ENCODE measurements around the gene SLC5A9. TPM values are rescaled to one million over a fixed set of nuclear protein-coding genes. Genes with fewer than 3 reads are reported as not detected.
"Not testable (repeated sequence)": the region's sequence is repeated elsewhere in the genome, so short reads cannot be mapped to it uniquely, and the experiment has no call there.

SLC5A9 gene
- total RNA-seq, 1 experiment from 2014 or later = not detected

DNA sequence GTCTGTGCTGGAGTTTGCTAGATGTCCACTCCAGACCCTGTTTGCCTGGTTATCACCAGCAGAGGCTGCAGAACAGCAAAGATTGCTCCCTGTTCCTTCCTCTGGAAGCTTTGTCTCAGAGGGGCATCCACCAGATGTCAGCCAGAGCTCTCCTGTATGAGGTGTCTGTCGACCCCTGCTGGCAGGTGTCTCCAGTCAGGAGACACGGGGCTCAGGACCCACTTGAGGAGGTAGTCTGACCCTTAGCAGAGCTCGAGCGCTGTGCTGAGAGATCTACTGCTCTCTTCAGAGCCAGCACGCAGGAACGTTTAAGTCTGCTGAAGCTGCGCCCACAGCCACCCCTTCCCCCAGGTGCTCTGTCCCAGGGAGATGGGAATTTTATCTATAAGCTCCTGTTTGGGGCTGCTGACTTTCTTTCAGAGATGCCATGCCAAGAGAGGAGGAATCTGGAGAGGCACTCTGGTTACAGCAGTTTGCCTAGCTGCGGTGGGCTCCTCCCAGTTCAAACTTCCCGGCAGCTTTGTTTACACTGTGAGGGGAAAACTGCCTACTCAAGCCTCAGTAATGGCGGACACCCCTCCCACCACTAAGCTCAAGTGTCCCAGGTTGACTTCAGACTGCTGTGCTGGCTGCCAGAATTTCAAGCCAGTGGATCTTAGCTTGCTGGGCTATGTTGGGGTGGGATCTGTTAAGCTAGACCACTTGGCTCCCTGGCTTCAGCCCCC is 62.3 kb downstream of the SLC5A9 start:
- H3K36me3 ChIP-seq (ENCODE audit: insufficient read depth, low read length); H3K9me3 ChIP-seq (ENCODE audit: low read length); H3K27ac ChIP-seq (ENCODE audit: low read length); H3K27me3 ChIP-seq (ENCODE audit: low read length); H3K9me2 ChIP-seq (replicated peaks; ENCODE audit: insufficient read depth, low read length); H4K20me1 ChIP-seq (ENCODE audit: insufficient read depth, low read depth, low read length); H2AFZ ChIP-seq (ENCODE audit: low read length); H3K4me2 ChIP-seq (ENCODE audit: low read depth, low read length, poor library complexity, severe bottlenecking); H3K4me1 ChIP-seq (ENCODE audit: low read length); H3K4me3 ChIP-seq (ENCODE audit: low read length); H3K9ac ChIP-seq (ENCODE audit: low read length); H3K79me2 ChIP-seq (ENCODE audit: low read length): not testable (repeated sequence)
- peak; percentile 50 for DNase-seq

DNA sequence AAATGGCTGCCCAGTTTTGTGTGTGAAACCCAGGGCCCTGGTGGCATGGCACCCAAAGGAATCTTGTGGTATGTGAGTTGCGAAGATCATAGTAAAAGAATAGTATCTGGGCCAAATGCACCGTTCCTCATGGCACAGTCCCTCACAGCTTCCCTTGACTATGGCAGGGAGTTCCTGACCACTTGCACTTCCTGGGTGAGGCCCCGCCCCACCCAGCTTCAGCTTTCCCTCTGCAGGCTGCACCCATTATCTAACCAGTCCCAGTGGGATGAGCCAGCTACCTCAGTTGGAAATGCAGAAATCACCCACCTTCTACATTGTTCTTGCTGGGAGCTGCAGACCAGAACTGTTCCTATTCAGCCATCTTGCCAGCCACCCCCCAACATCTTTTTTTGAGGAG is 63.0 kb downstream of the SLC5A9 start:
- no peak overlapping the region for H3K9ac ChIP-seq (ENCODE audit: low read length)
- H2AFZ ChIP-seq (ENCODE audit: low read length) = no peak overlapping the region
- H3K79me2 ChIP-seq (ENCODE audit: low read length) = no peaks in the 10 kb centered on the region
- H3K4me3 ChIP-seq (ENCODE audit: low read length) = no peak overlapping the region
- no peaks in the 10 kb centered on the region for H4K20me1 ChIP-seq (ENCODE audit: insufficient read depth, low read depth, low read length)
- no peak overlapping the region for H3K4me2 ChIP-seq (ENCODE audit: low read depth, low read length, poor library complexity, severe bottlenecking)
- no peak for DNase-seq
- no peaks in the 10 kb centered on the region for H3K9me2 ChIP-seq (replicated peaks; ENCODE audit: insufficient read depth, low read length)
- H3K36me3 ChIP-seq (ENCODE audit: insufficient read depth, low read length) = no peaks in the 10 kb centered on the region
- no peaks in the 10 kb centered on the region for H3K27me3 ChIP-seq (ENCODE audit: low read length)
- no peaks in the 10 kb centered on the region for H3K4me1 ChIP-seq (ENCODE audit: low read length)
- no peaks in the 10 kb centered on the region for H3K9me3 ChIP-seq (ENCODE audit: low read length)
- H3K27ac ChIP-seq (ENCODE audit: low read length) = no peak overlapping the region

DNA sequence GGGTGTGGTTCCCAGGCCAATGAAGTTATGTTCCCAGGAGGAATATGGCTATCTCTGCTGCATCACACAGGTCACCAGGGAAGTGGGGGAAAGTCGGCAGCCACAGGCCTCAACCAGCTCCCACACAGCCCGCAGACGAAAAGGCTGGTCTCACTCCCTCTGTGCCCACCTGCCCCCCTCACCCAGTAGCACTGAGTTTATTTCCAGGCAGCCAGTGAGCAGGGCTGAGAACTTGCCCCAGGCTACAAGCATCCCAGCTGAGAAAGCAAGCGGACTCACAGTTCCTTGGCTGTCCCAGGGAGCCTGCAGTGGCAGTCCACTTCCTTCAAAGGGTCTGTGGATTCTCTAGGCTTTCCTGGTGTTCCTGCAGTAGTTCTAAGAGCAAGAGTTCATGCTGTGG is 68.9 kb downstream of the SLC5A9 start:
- Histone ChIP-seq H3K36me3 (ENCODE audit: insufficient read depth, low read length) (no peaks in the 10 kb centered on the region), H2AFZ (ENCODE audit: low read length) (no peak overlapping the region), H4K20me1 (ENCODE audit: insufficient read depth, low read depth, low read length) (no peaks in the 10 kb centered on the region), H3K9me3 (ENCODE audit: low read length) (no peaks in the 10 kb centered on the region), H3K4me1 (ENCODE audit: low read length) (no peaks in the 10 kb centered on the region), H3K9me2 (replicated peaks; ENCODE audit: insufficient read depth, low read length) (no peaks in the 10 kb centered on the region), H3K4me2 (ENCODE audit: low read depth, low read length, poor library complexity, severe bottlenecking) (no peak overlapping the region), H3K4me3 (ENCODE audit: low read length) (no peak overlapping the region), H3K79me2 (ENCODE audit: low read length) (no peaks in the 10 kb centered on the region), H3K9ac (ENCODE audit: low read length) (no peak overlapping the region), H3K27ac (ENCODE audit: low read length) (no peak overlapping the region), H3K27me3 (ENCODE audit: low read length) (no peaks in the 10 kb centered on the region)
- DNase-seq = no peak

DNA sequence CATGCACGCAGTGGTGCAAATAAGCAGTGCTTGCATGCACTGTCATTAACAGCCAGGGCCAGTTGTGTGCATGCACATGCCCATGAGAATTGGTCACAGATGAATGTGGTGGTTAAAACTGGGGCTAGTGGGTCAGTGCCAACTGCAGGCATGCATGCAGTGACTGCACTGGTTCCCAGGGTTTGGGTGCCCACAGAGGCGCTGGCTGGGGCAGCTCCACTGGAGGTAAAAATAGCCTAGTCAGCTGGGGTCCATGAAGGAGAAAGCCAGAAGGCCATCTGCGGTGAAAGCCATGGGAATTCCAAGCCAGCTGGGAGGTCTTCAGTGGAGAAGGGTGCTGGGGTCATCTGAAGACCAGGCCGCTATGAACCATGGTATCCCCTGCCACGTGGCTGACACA is 70.2 kb downstream of the SLC5A9 start:
- no peaks in the 10 kb centered on the region for H4K20me1 ChIP-seq (ENCODE audit: insufficient read depth, low read depth, low read length)
- no peaks in the 10 kb centered on the region for H3K9me3 ChIP-seq (ENCODE audit: low read length)
- no peak overlapping the region for H2AFZ ChIP-seq (ENCODE audit: low read length)
- H3K4me3 ChIP-seq (ENCODE audit: low read length) = no peak overlapping the region
- H3K9ac ChIP-seq (ENCODE audit: low read length) = no peak overlapping the region
- no peak overlapping the region for H3K4me2 ChIP-seq (ENCODE audit: low read depth, low read length, poor library complexity, severe bottlenecking)
- no peaks in the 10 kb centered on the region for H3K9me2 ChIP-seq (replicated peaks; ENCODE audit: insufficient read depth, low read length)
- no peaks in the 10 kb centered on the region for H3K36me3 ChIP-seq (ENCODE audit: insufficient read depth, low read length)
- no peaks in the 10 kb centered on the region for H3K4me1 ChIP-seq (ENCODE audit: low read length)
- DNase-seq = no peak
- H3K27me3 ChIP-seq (ENCODE audit: low read length) = no peaks in the 10 kb centered on the region
- no peak overlapping the region for H3K27ac ChIP-seq (ENCODE audit: low read length)
- no peaks in the 10 kb centered on the region for H3K79me2 ChIP-seq (ENCODE audit: low read length)

DNA sequence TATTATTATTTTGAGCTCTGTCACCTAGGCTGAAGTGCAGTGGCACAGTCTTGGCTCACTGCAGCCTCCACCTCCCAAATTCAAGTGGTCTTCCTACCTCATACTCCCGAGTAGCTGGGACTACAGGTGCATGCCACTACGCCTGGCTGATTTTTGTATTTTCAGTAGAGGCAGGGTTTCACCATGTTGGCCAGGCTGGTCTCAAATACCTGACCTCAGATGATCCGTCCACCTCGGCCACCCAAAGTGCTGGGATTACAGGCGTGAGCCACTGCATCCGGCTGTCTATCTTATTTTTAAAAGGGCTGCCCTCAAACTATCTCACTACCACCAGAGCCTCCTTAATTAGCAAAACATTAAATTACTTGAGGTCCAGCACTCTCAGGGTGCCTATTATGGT is 71.6 kb downstream of the SLC5A9 start:
- not testable (repeated sequence) for H3K9ac ChIP-seq (ENCODE audit: low read length); H3K4me1 ChIP-seq (ENCODE audit: low read length); H3K4me2 ChIP-seq (ENCODE audit: low read depth, low read length, poor library complexity, severe bottlenecking); H3K9me2 ChIP-seq (replicated peaks; ENCODE audit: insufficient read depth, low read length); H3K27ac ChIP-seq (ENCODE audit: low read length); H3K79me2 ChIP-seq (ENCODE audit: low read length); DNase-seq; H3K27me3 ChIP-seq (ENCODE audit: low read length); H3K36me3 ChIP-seq (ENCODE audit: insufficient read depth, low read length); H4K20me1 ChIP-seq (ENCODE audit: insufficient read depth, low read depth, low read length); H3K4me3 ChIP-seq (ENCODE audit: low read length); H2AFZ ChIP-seq (ENCODE audit: low read length); H3K9me3 ChIP-seq (ENCODE audit: low read length)

DNA sequence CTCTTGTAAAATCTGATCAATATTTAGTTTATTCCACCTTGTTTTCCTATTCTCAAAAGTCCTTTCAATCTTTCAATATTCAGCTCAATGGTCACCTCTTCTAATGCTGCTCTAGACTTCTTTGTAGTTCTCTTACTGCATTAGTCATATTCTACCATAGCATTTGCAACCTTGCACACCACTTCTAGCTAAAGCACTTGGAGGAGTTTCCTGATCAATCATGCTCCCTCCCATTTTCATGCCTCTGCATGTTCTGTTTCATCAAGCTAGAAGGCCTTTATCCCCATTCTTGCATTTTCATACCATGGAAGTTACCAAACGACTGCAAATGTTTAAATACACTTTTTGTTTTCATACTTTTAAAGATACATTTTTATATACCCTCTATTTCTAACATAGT is 72.1 kb downstream of the SLC5A9 start:
- Histone ChIP-seq H3K27me3 (ENCODE audit: low read length) (no peaks in the 10 kb centered on the region), H3K79me2 (ENCODE audit: low read length) (no peaks in the 10 kb centered on the region), H2AFZ (ENCODE audit: low read length) (no peak overlapping the region), H3K4me2 (ENCODE audit: low read depth, low read length, poor library complexity, severe bottlenecking) (no peak overlapping the region), H3K9me3 (ENCODE audit: low read length) (no peaks in the 10 kb centered on the region), H3K27ac (ENCODE audit: low read length) (no peak overlapping the region), H3K4me1 (ENCODE audit: low read length) (no peaks in the 10 kb centered on the region), H3K9me2 (replicated peaks; ENCODE audit: insufficient read depth, low read length) (no peaks in the 10 kb centered on the region), H4K20me1 (ENCODE audit: insufficient read depth, low read depth, low read length) (no peaks in the 10 kb centered on the region), H3K36me3 (ENCODE audit: insufficient read depth, low read length) (no peaks in the 10 kb centered on the region), H3K4me3 (ENCODE audit: low read length) (no peak overlapping the region), H3K9ac (ENCODE audit: low read length) (no peak overlapping the region)
- peak; percentile 28 for DNase-seq

Other genes with a start within 250 kb of the SLC5A9 start
- not detected in 2 replicates for gene TRABD2B, start 225.3 kb upstream of the SLC5A9 start, total RNA-seq (2014; rRNA removed; shearing (Covaris generic); ENCODE audit: low replicate concordance)
- gene SPATA6, start 249.5 kb downstream of the SLC5A9 start, total RNA-seq (2014; rRNA removed; shearing (Covaris generic); ENCODE audit: low replicate concordance) = 0.30 TPM in 1 of 2 replicates, not detected in the other